Fibroblast of upper back skin (primary cell): ENCODE data around the gene FAM174C.
"Not testable (repeated sequence)": the region's sequence is repeated elsewhere in the genome, so short reads cannot be mapped to it uniquely, and the experiment has no call there.

Experiments
- DNase-seq: peaks from one replicate; pipeline ENCODE4 v3.0.0-alpha.2; 2013

Gene FAM174C

GRCh38 chr19:1237754-1238368 lies 37.5 kb upstream of the FAM174C start, which contains the start of gene CBARP:
CBARP (minus strand) TSS chr19:1238005; CDS start chr19:1236100, 1,905 bp downstream.
- peak; percentile 37 for DNase-seq

- no peak for DNase-seq
Measured at GRCh38 chr19:1238369-1239303, 36.7 kb upstream of the FAM174C start.

GRCh38 chr19:1239420-1239795 lies 35.9 kb upstream of the FAM174C start:
- no peak for DNase-seq

- DNase-seq: peak; percentile 89
Measured at GRCh38 chr19:1239796-1240737, 35.3 kb upstream of the FAM174C start.

- DNase-seq: no peak
Measured at GRCh38 chr19:1240925-1241324, 34.4 kb upstream of the FAM174C start.

- DNase-seq: peak; percentile 93
Measured at GRCh38 chr19:1241417-1242095, 33.8 kb upstream of the FAM174C start, which contains the start of gene ATP5F1D. ATP5F1D (plus strand) TSS chr19:1241751; CDS start chr19:1241851, 100 bp downstream.

GRCh38 chr19:1243768-1244692 lies 31.3 kb upstream of the FAM174C start:
- peak; percentile 82 for DNase-seq

GRCh38 chr19:1244693-1245451 lies 30.5 kb upstream of the FAM174C start:
- DNase-seq: no peak

- DNase-seq: no peak
Measured at GRCh38 chr19:1245494-1246264, 29.7 kb upstream of the FAM174C start.

GRCh38 chr19:1246265-1247087 lies 28.9 kb upstream of the FAM174C start:
- DNase-seq: not testable (repeated sequence)

- no peak for DNase-seq
Measured at GRCh38 chr19:1247748-1248138, 27.6 kb upstream of the FAM174C start.

GRCh38 chr19:1248139-1248785 lies 27.1 kb upstream of the FAM174C start, which contains the start of gene MIDN:
MIDN (plus strand) TSS chr19:1248583; CDS start chr19:1250297, 1,714 bp downstream.
- DNase-seq: peak; percentile 86

- DNase-seq: peak; percentile 79
Measured at GRCh38 chr19:1248786-1249297, 26.5 kb upstream of the FAM174C start.

GRCh38 chr19:1249298-1249989 lies 25.9 kb upstream of the FAM174C start:
- peak; percentile 96 for DNase-seq

- no peak for DNase-seq
Measured at GRCh38 chr19:1249990-1250436, 25.3 kb upstream of the FAM174C start.

GRCh38 chr19:1250437-1251260 lies 24.7 kb upstream of the FAM174C start:
- peak; percentile 81 for DNase-seq
